ENCODE results near the gene COP1. TPM values are rescaled to one million over a fixed set of nuclear protein-coding genes. Genes with fewer than 3 reads are reported as not detected.
A peak's percentile ranks its signal among the peaks of the same experiment; 100 is the strongest.
"Not testable (repeated sequence)": the region's sequence is repeated elsewhere in the genome, so short reads cannot be mapped to it uniquely, and the experiment has no call there.

Gene COP1
- total RNA-seq, 1 experiment from 2014 or later: 35.2 TPM

DNA sequence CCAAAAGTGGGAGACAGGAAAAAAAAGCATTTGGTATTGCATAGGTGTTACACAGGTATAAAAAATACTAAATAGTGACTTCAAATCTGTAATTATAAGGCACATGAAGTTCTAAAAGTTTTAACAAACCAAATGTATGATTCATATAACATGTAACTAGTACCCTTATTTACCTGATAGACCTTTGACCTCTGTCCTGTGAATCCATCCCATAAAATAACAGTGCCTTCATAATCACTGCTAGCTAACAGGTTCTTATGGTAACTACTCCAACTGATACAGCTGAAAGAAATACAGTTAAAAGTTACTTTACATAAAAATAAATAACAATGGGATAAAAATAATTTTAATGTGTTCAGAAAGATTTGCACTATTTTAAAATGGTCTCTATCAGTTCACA lies 163.5 kb downstream of the COP1 start:
- no peak for DNase-seq (ENCODE audit: low read depth)

DNA sequence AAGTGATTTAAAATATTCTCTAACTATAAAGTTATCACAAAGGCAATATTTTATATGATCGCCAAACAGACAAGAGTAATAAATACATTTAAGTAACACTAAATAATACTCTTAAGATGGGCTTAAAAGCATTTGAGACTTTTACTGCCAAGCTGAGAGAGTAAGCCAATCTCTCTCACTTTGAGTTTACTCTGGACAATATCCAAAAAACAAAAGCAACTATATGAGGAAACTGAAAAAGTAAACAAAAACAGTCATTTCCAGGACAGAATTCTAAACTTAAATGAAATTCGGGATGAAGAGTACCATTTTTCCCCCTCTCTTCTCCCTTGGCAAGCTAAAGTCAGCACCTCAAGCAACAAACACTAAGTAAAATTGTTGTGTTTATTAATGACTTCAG lies 173.2 kb downstream of the COP1 start:
- DNase-seq (ENCODE audit: low read depth): peak; percentile 63

- peak; percentile 38 for DNase-seq (ENCODE audit: low read depth)
Observed at GRCh38 chr1:176033474-176033873, 173.6 kb downstream of the COP1 start.

DNA sequence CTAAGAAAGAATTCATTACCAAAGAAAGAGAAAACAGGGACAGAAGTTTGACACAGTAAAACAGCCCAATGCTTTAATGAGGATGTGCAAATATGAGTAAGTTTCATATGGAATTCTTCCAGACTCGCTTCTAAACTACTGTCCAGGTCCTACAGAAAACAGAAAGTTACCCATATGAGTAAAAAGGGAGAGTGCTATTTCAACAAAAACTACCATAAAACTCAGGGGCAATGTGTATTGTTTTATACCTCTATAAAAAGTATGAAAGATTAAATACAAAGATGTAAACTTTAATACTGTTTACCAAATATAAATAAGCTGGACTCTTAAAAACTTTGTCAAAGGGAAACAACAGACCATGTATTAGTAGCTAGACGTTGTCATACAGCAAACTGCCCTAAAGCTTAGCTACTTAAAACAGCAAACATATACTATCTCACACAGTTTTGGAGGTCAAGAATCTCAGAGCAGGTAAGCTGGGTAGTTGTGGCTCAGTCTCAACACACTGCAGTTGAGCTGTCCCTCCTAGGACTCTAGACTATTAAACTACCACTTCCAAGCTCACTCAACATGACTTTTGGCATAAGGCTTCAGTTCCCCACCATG lies 174.9 kb downstream of the COP1 start:
- DNase-seq (ENCODE audit: low read depth): no peak

GRCh38 chr1:176029609-176030008 lies 177.5 kb downstream of the COP1 start:
- DNase-seq (ENCODE audit: low read depth): no peak

- DNase-seq (ENCODE audit: low read depth): no peak
Observed at GRCh38 chr1:176029155-176029554, 177.9 kb downstream of the COP1 start.

GRCh38 chr1:176027934-176028333 lies 179.2 kb downstream of the COP1 start:
- not testable (repeated sequence) for DNase-seq (ENCODE audit: low read depth)

GRCh38 chr1:176022574-176022973 lies 184.5 kb downstream of the COP1 start:
- DNase-seq (ENCODE audit: low read depth): no peak

GRCh38 chr1:176017722-176018121 lies 189.4 kb downstream of the COP1 start:
- DNase-seq (ENCODE audit: low read depth): no peak

GRCh38 chr1:176009951-176010350 lies 197.1 kb downstream of the COP1 start:
- no peak for DNase-seq (ENCODE audit: low read depth)

- not testable (repeated sequence) for DNase-seq (ENCODE audit: low read depth)
Observed at GRCh38 chr1:176007756-176008389, 199.2 kb downstream of the COP1 start.

- not testable (repeated sequence) for DNase-seq (ENCODE audit: low read depth)
Observed at GRCh38 chr1:175994660-175995059, 212.4 kb downstream of the COP1 start.

GRCh38 chr1:175992825-175993224 lies 214.3 kb downstream of the COP1 start:
- DNase-seq (ENCODE audit: low read depth): not testable (repeated sequence)

GRCh38 chr1:175992202-175992601 lies 214.9 kb downstream of the COP1 start:
- not testable (repeated sequence) for DNase-seq (ENCODE audit: low read depth)

DNA sequence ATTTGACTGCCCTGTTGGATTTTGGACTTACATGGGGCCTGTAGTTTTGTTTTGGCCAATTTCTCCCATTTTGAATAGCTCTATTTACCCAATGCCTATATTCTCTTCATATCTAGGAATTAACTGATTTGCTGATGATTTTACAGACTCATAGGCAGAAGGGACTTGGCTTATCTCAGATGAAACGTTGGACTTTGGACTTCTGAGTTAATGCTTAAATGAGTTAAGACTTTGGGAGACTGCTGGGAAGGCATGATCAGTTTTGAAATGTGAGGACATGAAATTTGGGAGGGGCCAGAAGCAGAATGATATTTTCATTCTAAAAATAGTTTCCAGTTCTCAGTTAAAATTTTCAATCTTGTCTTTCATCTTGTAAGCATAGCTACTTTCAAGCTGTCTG lies 222.3 kb downstream of the COP1 start:
- no peak for DNase-seq (ENCODE audit: low read depth)

DNA sequence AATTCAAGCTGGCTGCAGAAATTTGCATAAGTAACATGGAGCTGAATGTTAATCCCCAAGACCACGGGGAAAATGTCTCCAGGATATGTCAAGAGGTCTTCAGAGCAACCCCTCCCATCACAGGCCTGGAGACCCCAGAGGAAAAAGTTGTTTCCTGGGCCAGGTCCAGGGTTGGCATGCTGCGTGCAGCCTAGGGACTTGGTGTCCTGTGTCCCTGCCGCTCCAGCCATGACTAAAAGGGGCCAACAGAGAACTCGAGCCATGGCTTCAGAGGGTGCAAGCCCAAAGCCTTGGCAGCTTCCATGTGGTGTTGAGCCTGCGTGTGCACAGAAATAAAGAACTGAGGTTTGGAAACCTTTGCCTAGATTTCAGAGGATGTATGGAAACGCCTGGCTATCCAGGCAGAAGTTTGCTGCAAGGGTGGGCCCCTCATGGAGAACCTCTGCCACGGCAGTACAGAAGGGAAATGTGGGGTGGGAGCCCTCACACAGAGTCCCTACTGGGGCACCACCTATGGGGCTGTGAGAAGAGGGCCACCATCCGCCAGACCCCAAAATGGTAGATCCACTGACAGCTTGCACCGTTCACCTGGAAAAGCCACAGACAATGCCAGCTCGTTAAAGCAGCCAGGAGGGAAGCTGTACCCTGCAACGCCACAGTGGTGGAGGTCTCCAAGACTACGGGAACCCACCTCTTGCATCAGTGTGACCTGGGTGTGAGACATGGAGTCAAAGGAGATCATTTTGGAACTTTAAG lies 222.9 kb downstream of the COP1 start:
- DNase-seq (ENCODE audit: low read depth): no peak

DNA sequence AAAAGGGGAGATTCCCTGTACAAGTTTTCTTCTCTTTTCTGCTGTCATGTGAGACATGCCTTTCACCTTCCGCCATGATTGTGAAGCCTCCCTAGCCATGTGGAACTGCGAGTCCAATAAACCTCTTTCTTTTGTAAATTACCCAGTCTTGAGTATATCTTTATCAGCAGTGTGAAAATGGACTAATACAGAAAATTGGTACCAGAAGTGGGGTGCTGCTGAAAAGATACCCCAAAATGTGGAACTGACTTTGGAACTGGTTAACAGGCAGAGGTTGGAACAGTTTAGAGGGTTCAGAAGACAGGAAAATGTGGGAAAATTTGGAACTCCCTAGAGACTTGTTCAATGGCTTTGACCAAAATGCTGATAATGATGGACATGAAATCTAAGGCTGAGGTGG lies 223.7 kb downstream of the COP1 start:
- not testable (repeated sequence) for DNase-seq (ENCODE audit: low read depth)

- DNase-seq (ENCODE audit: low read depth): no peak
Observed at GRCh38 chr1:175981128-175981527, 226.0 kb downstream of the COP1 start.

GRCh38 chr1:175978926-175979325 lies 228.2 kb downstream of the COP1 start:
- peak; percentile 62 for DNase-seq (ENCODE audit: low read depth)

- peak; percentile 21 for DNase-seq (ENCODE audit: low read depth)
Observed at GRCh38 chr1:175978476-175978875, 228.6 kb downstream of the COP1 start.

DNA sequence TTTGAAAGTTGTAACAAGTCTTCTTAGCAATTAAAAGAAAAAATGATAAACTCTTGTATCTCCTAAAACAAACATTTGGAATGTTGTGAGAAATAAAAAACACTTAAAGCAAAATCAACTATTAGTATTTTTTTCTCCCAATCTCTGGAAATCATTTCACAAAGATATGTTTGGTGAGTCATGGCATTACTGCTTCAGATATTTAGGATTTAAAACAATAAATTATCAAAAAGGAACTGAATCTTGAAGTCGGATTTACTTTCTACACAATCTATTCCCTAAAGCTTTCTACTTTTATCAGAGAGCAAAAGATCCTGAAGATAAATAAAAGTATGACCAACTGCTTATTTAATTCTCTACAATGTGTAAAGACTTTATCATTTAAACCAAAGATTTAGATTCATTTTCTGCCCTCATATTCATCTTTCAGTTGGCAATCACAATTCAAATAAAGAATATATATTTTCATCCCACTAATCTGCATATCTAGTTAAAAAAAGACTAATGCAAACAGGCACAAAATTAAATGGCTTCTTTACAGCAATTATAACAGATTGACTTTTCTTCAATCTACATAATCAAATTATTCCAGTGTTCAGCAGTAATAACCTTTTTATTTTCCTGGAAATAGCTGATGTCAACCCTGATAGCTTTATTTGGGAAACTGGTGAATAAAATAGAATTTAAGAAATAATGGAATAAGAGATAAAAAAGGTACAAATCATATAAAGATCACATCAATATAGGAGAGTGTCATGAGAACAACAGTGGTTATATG lies 230.0 kb downstream of the COP1 start:
- peak; percentile 30 for DNase-seq (ENCODE audit: low read depth)

DNA sequence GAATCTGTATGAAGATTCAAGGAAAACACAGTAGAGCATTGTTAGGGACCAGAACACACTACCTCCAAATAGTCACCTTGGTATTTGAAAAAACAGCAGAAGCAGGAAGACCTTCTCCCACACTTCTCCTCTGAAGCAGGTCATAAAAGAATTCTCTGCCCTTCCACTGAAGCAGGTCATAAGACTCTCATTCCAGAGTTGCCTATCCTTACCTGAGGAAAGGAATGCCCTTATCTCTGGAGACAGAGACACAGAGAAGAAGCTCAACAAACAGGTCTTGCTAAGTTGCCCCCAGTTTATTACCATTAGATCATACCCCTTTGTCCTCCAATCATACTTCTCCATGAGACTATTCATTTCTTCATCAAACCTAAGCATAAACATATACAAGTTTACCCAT lies 237.9 kb downstream of the COP1 start:
- DNase-seq (ENCODE audit: low read depth): no peak
